Panc1 (cell line): ENCODE measurements around the gene BBS9. TPM values are rescaled to one million over a fixed set of nuclear protein-coding genes. Genes with fewer than 3 reads are reported as not detected.

ENCODE experiments used
- ATAC-seq: fragments of 200-7000 bp; cut with Tn5 transposase; 2 replicates; pipeline ENCODE4 v1.9.1; 2020; ENCODE audit warnings: mild to moderate bottlenecking, moderate library complexity
- BruUV-seq: library from RNA; stranded (reverse); fragments of 400-500 nt; replicated peaks from 2 replicates; lab custom pipeline; 2021; lab: Mats Ljungman, UMichigan
- CTCF ChIA-PET: fragments of 300-600 bp; sonication (Branson Sonifier 250); formaldehyde crosslinking; loops from one replicate; lab custom pipeline; 2022; ENCODE audit warnings: antibody characterized with exemption; lab: Charles Lee
- POLR2A ChIA-PET: fragments of 300-600 bp; sonication (Branson Sonifier 250); formaldehyde crosslinking; loops from one replicate; lab custom pipeline; 2022; ENCODE audit warnings: antibody characterized with exemption; lab: Charles Lee
- DNase-seq: peaks from one replicate; pipeline ENCODE4 v3.0.0-alpha.2; 2010; ENCODE audit warnings: low read depth, low spot score
- H3K27ac ChIP-seq: 2 replicates; pipeline ENCODE4 v1.5.1; 2011; ENCODE audit warnings: mild to moderate bottlenecking, low read length, inconsistent platforms
- H3K27me3 ChIP-seq: fragments of 200-500 bp; sonication (Bioruptor generic); 2 replicates; pipeline ENCODE4 v1.6.0; 2014; ENCODE audit warnings: low read length, inconsistent platforms; ENCODE audit not compliant: control insufficient read depth, insufficient read depth
- H3K36me3 ChIP-seq: fragments of 200-500 bp; sonication (Bioruptor generic); 2 replicates; pipeline ENCODE4 v1.5.1; 2014; ENCODE audit warnings: inconsistent platforms, mild to moderate bottlenecking, low read length, moderate library complexity; ENCODE audit not compliant: control insufficient read depth, insufficient read depth
- H3K4me1 ChIP-seq: 2 replicates; pipeline ENCODE4 v1.5.1; 2011; ENCODE audit warnings: inconsistent platforms, mild to moderate bottlenecking, low read length, moderate library complexity; ENCODE audit not compliant: control insufficient read depth, insufficient read depth
- H3K4me3 ChIP-seq, 2 experiments: 2 replicates each; pipeline ENCODE4 v1.5.1; 2011 to 2012; ENCODE audit warnings: low read depth in 2 of 2, low read length in 2 of 2, mild to moderate bottlenecking in 2 of 2, inconsistent platforms in 1 of 2, moderate library complexity in 1 of 2
- H3K9me3 ChIP-seq: fragments of 200-500 bp; sonication (Bioruptor generic); 2 replicates; pipeline ENCODE4 v1.5.1; 2014; ENCODE audit warnings: low read depth, mild to moderate bottlenecking, inconsistent platforms, low read length, moderate library complexity; ENCODE audit not compliant: control insufficient read depth, insufficient read depth
- CTCF ChIP-seq: fragments of 450-650 bp; IDR thresholded peaks from 2 replicates; pipeline ENCODE4 v1.5.1; 2017; ENCODE audit warnings: mild to moderate bottlenecking
- POLR2AphosphoS5 ChIP-seq: IDR thresholded peaks from 2 replicates; pipeline ENCODE4 v1.6.1; 2012; ENCODE audit warnings: mild to moderate bottlenecking, low read depth, low read length, moderate library complexity
- REST ChIP-seq, 2 experiments: IDR thresholded peaks; 2 replicates each; pipeline ENCODE4 v1.6.1; 2011 to 2012; ENCODE audit warnings: low read depth in 2 of 2, control low read depth in 1 of 2, low read length in 1 of 2, mild to moderate bottlenecking in 1 of 2, moderate library complexity in 1 of 2; ENCODE audit not compliant: insufficient read depth in 1 of 2
- SIN3A ChIP-seq: IDR thresholded peaks from 2 replicates; pipeline ENCODE4 v1.6.1; 2012; ENCODE audit warnings: low read depth, mild to moderate bottlenecking, low read length, moderate library complexity, borderline replicate concordance; ENCODE audit not compliant: insufficient read depth
- TCF7L2 ChIP-seq: IDR thresholded peaks from 2 replicates; pipeline ENCODE4 v1.6.1; 2011; ENCODE audit warnings: mild to moderate bottlenecking, low read depth, low read length, inconsistent platforms
- in situ Hi-C: cut with HindIII; loops from 2 replicates; pipeline ENCODE4 v1.10.0; 2016; ENCODE audit warnings: low sequenced_read_pairs, low pct_unique_long_range_greater_than_20kb
- intact Hi-C: fragments of 100-400 bp; cut with micrococcal nuclease; formaldehyde crosslinking; loops from one replicate; pipeline ENCODE4 v1.10.0; 2022; ENCODE audit not compliant: unreplicated experiment
- total RNA-seq: library from RNA; stranded (reverse); gene quantifications from one replicate; pipeline ENCODE4 v1.2.1, GENCODE V29; 2021; ENCODE audit not compliant: unreplicated experiment

Gene BBS9
- total RNA-seq, 1 experiment from 2014 or later: 6.9 TPM

DNA sequence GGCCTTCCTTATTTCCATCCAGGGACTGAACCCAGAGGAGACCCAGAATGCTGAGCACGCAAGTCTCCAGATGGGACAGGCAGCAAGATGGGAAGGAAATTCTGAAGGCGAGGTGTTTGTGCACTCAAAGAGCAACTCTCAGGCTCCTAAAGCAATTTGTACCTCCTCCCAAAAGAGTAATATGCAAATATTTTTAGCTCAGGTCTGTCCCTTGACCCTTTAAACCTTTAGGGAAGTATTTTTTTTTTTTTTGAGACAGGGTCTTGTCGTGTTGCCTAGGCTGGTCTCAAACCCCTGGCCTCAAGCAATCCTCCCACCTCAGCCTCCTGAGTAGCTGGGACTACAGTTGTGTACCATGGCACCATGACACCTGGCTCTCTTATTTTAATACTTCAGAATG lies 28.6 kb upstream of the BBS9 start:
- intact Hi-C loops: no loop called here
- no TSS peak for BruUV-seq
- no peak for DNase-seq

GRCh38 chr7:33101906-33102305 lies 27.5 kb upstream of the BBS9 start:
- CTCF ChIA-PET: no interaction called here
- TF ChIP-seq POLR2AphosphoS5: no peak
- TF ChIP-seq TCF7L2: no peak
- no peak for TF ChIP-seq REST (IDR thresholded peaks at IDR 0.05; ENCODE audit: insufficient read depth in 1 of 2, low read depth in 2 of 2, low read length in 1 of 2)
- no peak for TF ChIP-seq CTCF
- no peak for TF ChIP-seq SIN3A
- no peak for ATAC-seq
- Histone ChIP-seq H3K4me3 (no peak overlapping the region), H3K27ac (no peak overlapping the region), H3K9me3 (no peaks in the 10 kb centered on the region), H3K36me3 (peaks cover 17% of the 10 kb centered on the region), H3K27me3 (no peaks in the 10 kb centered on the region), H3K4me1 (no peaks in the 10 kb centered on the region; the same call in 1 of the 2 replicates)
- no peak for DNase-seq
- intact Hi-C loops (no loop called here), in situ Hi-C loops (no loop called here)
- BruUV-seq: no TSS peak
- POLR2A ChIA-PET: no interaction called here

More for the DNA sequence above, 28.6 kb upstream of the BBS9 start:
- H3K27ac ChIP-seq: no peak overlapping the region
- H3K9me3 ChIP-seq: no peaks in the 10 kb centered on the region
- no peak for TF ChIP-seq TCF7L2
- no peak for TF ChIP-seq SIN3A
- no peak for TF ChIP-seq POLR2AphosphoS5
- TF ChIP-seq CTCF: no peak
- no peak for TF ChIP-seq REST (IDR thresholded peaks at IDR 0.05; ENCODE audit: insufficient read depth in 1 of 2, low read depth in 2 of 2, low read length in 1 of 2)
- H3K27me3 ChIP-seq: no peaks in the 10 kb centered on the region
- no peak overlapping the region for H3K4me3 ChIP-seq
- CTCF ChIA-PET: no interaction called here
- POLR2A ChIA-PET: interaction anchor here (0.7 to 0.9 kb wide), 2 partner anchors 18 to 40 kb away, joined by 5 read pairs; no protein-coding TSS in a partner anchor
- ATAC-seq: no peak
- H3K36me3 ChIP-seq: peaks cover 24% of the 10 kb centered on the region
- in situ Hi-C loops: no loop called here
- H3K4me1 ChIP-seq: no peaks in the 10 kb centered on the region
